SK-N-SH treated with all-trans-retinoic acid at 6 μM for 48 hours (cell line): Measurements from ENCODE around the gene MICALL2.
A peak's percentile ranks its signal among the peaks of the same experiment; 100 is the strongest.

ENCODE experiments used
- ATAC-seq: fragments of 200-7000 bp; cut with Tn5 transposase; 3 replicates; pipeline ENCODE4 v1.9.1; 2020; ENCODE audit warnings: mild to moderate bottlenecking, moderate library complexity
- ARNTL ChIP-seq: fragments of 450-650 bp; formaldehyde crosslinking; IDR thresholded peaks from 2 replicates; pipeline ENCODE4 v1.5.0; 2020; ENCODE audit warnings: low read depth, mild to moderate bottlenecking, moderate library complexity, borderline replicate concordance
- CREB5 ChIP-seq: fragments of 250-450 bp; sonication (Bioruptor Pico); IDR thresholded peaks from 2 replicates; pipeline ENCODE4 v1.5.1; 2020; ENCODE audit warnings: low read depth, mild to moderate bottlenecking, moderate library complexity
- CSDC2 ChIP-seq: fragments of 250-450 bp; sonication (Bioruptor Pico); IDR thresholded peaks from 2 replicates; pipeline ENCODE4 v1.5.0; 2020; ENCODE audit warnings: mild to moderate bottlenecking, moderate library complexity
- CSRNP3 ChIP-seq: fragments of 250-450 bp; sonication (Bioruptor Pico); IDR thresholded peaks from 2 replicates; pipeline ENCODE4 v1.5.1; 2021; ENCODE audit warnings: mild to moderate bottlenecking, moderate library complexity
- ESRRG ChIP-seq: fragments of 250-450 bp; sonication (Bioruptor Pico); IDR thresholded peaks from 2 replicates; pipeline ENCODE4 v1.6.1; 2021; ENCODE audit warnings: mild to moderate bottlenecking
- GLIS3 ChIP-seq: fragments of 250-450 bp; sonication (Bioruptor Pico); IDR thresholded peaks from 2 replicates; pipeline ENCODE4 v1.5.0; 2020; ENCODE audit warnings: mild to moderate bottlenecking, moderate library complexity
- ISL1 ChIP-seq: fragments of 250-450 bp; sonication (Bioruptor Pico); IDR thresholded peaks from 2 replicates; pipeline ENCODE4 v2.1.2; 2022; ENCODE audit warnings: mild to moderate bottlenecking, moderate library complexity
- OSR1 ChIP-seq: fragments of 250-450 bp; sonication (Bioruptor Pico); IDR thresholded peaks from 2 replicates; pipeline ENCODE4 v1.8.0; 2022; ENCODE audit warnings: moderate library complexity, mild to moderate bottlenecking, inconsistent platforms
- PPARA ChIP-seq: fragments of 250-450 bp; sonication (Bioruptor Pico); IDR thresholded peaks from 2 replicates; pipeline ENCODE4 v1.5.0; 2020; ENCODE audit warnings: mild to moderate bottlenecking, borderline replicate concordance
- RARB ChIP-seq: fragments of 250-450 bp; sonication (Bioruptor Pico); IDR thresholded peaks from 2 replicates; pipeline ENCODE4 v1.8.0; 2021; ENCODE audit warnings: mild to moderate bottlenecking, moderate library complexity
- SNAI2 ChIP-seq: fragments of 250-450 bp; sonication (Bioruptor Pico); IDR thresholded peaks from 2 replicates; pipeline ENCODE4 v1.5.0; 2020; ENCODE audit warnings: mild to moderate bottlenecking, moderate library complexity
- TOX ChIP-seq: fragments of 250-450 bp; sonication (Bioruptor Pico); IDR thresholded peaks from 2 replicates; pipeline ENCODE4 v1.8.0; 2021; ENCODE audit warnings: mild to moderate bottlenecking, moderate library complexity, borderline replicate concordance
- ZC3H10 ChIP-seq: fragments of 250-450 bp; sonication (Bioruptor Pico); IDR thresholded peaks from 2 replicates; pipeline ENCODE4 v1.5.1; 2021; ENCODE audit warnings: mild to moderate bottlenecking, moderate library complexity
- ZFP3 ChIP-seq: fragments of 250-450 bp; sonication (Bioruptor Pico); IDR thresholded peaks from 2 replicates; pipeline ENCODE4 v1.5.0; 2020; ENCODE audit warnings: mild to moderate bottlenecking, moderate library complexity
- ZFP30 ChIP-seq: fragments of 450-650 bp; formaldehyde crosslinking; IDR thresholded peaks from 2 replicates; pipeline ENCODE4 v1.5.0; 2022; ENCODE audit warnings: mild to moderate bottlenecking, moderate library complexity
- ZNF565 ChIP-seq: fragments of 450-650 bp; formaldehyde crosslinking; conservative IDR thresholded peaks from 2 replicates; pipeline ENCODE4 v1.5.0; 2020; ENCODE audit warnings: low read depth, mild to moderate bottlenecking, moderate library complexity
- ZNF70 ChIP-seq: fragments of 450-650 bp; formaldehyde crosslinking; IDR thresholded peaks from 2 replicates; pipeline ENCODE4 v1.5.0; 2020; ENCODE audit warnings: mild to moderate bottlenecking, moderate library complexity
- ZNF8 ChIP-seq: fragments of 450-650 bp; formaldehyde crosslinking; IDR thresholded peaks from 2 replicates; pipeline ENCODE4 v1.5.0; 2020; ENCODE audit warnings: mild to moderate bottlenecking, moderate library complexity
- TF ChIP-seq, protein P1 (sequence below): fragments of 250-450 bp; sonication (Bioruptor Pico); IDR thresholded peaks from 2 replicates; pipeline ENCODE4 v1.8.0; 2020; ENCODE audit warnings: mild to moderate bottlenecking, moderate library complexity, borderline replicate concordance
- TF ChIP-seq, protein P2 (sequence below): fragments of 250-450 bp; sonication (Bioruptor Pico); IDR thresholded peaks from 2 replicates; pipeline ENCODE4 v1.8.0; 2021; ENCODE audit warnings: low read depth, mild to moderate bottlenecking, moderate library complexity, borderline replicate concordance

Gene MICALL2

DNA sequence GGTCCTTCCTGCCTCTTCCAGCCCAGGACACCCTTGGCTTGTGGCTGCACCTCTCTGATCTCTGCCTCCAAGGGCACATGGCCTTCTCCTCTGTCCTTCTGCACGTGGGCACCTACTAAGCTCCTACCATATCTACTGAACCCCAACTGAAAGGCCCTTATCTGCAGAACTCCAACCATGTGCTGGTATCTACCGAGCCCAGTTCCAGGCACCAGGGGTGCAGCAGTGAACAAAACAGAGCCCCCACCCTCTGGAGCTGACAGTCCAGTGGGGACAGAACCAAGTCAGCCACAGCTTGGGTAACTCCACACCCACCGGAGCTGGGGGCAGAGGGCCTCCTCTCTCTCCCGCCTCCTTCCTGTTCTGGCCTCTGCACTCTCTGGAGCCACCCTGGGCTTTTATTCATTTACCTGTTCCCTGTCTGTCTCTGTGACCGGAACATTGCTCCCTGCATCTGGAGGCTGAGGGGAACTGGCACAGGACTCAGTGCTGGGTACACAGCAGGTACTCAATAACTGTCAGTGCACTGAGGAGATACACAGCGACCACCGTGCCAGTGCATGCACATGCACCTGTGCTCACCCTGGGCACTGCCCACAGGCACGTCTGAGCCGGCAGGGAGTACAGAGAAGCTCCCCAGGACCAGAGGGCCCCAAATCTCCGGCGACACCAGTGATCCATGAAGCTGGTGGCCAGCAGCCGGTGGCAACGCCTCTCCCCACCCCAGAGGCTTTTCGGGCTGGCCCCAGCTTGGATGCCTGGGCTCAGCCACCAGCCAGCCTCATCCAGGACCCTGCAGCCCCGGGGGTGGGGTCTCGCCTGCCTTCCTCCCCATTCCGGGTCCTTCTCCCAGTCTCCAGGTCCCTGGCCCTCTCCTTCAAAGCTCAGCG, 2.0 kb downstream of the MICALL2 start:
- TF ChIP-seq ZFP3 (CRISPR knock-in tag): peak; percentile 99
- no peak for TF ChIP-seq RARB
- TF ChIP-seq GLIS3 (CRISPR knock-in tag): no peak
- TF ChIP-seq TOX (CRISPR knock-in tag): no peak
- no peak for TF ChIP-seq ESRRG (CRISPR knock-in tag)
- ATAC-seq: no peak

DNA sequence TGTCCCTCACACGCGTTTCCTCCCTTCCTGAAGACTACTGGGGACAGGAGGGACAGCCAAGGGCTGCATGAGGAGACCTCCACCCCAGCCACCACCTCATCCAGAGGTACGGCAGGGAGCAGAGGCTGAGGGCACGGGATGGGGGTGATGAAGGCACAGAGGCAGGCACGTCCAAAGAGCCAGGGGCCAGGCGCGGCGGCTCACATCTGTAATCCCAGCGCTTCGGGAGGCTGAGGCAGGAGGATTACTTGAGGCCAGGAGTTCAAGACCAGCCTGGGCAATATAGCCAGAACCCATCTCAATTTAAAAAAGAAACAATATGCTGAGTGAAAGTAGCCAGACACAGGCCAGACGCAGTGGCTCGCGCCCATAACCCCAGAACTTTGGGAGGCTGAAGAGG, 3.3 kb downstream of the MICALL2 start:
- TF ChIP-seq, protein P1, sequence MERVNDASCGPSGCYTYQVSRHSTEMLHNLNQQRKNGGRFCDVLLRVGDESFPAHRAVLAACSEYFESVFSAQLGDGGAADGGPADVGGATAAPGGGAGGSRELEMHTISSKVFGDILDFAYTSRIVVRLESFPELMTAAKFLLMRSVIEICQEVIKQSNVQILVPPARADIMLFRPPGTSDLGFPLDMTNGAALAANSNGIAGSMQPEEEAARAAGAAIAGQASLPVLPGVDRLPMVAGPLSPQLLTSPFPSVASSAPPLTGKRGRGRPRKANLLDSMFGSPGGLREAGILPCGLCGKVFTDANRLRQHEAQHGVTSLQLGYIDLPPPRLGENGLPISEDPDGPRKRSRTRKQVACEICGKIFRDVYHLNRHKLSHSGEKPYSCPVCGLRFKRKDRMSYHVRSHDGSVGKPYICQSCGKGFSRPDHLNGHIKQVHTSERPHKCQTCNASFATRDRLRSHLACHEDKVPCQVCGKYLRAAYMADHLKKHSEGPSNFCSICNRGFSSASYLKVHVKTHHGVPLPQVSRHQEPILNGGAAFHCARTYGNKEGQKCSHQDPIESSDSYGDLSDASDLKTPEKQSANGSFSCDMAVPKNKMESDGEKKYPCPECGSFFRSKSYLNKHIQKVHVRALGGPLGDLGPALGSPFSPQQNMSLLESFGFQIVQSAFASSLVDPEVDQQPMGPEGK (CRISPR knock-in tag): no peak
- no peak for TF ChIP-seq ZNF8
- TF ChIP-seq, protein P2, sequence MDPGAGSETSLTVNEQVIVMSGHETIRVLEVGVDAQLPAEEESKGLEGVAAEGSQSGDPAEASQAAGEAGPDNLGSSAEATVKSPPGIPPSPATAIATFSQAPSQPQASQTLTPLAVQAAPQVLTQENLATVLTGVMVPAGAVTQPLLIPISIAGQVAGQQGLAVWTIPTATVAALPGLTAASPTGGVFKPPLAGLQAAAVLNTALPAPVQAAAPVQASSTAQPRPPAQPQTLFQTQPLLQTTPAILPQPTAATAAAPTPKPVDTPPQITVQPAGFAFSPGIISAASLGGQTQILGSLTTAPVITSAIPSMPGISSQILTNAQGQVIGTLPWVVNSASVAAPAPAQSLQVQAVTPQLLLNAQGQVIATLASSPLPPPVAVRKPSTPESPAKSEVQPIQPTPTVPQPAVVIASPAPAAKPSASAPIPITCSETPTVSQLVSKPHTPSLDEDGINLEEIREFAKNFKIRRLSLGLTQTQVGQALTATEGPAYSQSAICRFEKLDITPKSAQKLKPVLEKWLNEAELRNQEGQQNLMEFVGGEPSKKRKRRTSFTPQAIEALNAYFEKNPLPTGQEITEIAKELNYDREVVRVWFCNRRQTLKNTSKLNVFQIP: no peak
- no peak for TF ChIP-seq ESRRG (CRISPR knock-in tag)
- TF ChIP-seq ZNF565 (CRISPR knock-in tag): no peak
- no peak for ATAC-seq

GRCh38 chr7:1455241-1455939, 3.9 kb downstream of the MICALL2 start:
- ATAC-seq: no peak
- TF ChIP-seq GLIS3 (CRISPR knock-in tag) (no peak), ZFP3 (CRISPR knock-in tag) (no peak), CSDC2 (CRISPR knock-in tag) (no peak), ZNF8 (no peak), PPARA (no peak), ESRRG (CRISPR knock-in tag) (no peak), CREB5 (CRISPR knock-in tag) (no peak)
- TF ChIP-seq, protein P2: no peak

DNA sequence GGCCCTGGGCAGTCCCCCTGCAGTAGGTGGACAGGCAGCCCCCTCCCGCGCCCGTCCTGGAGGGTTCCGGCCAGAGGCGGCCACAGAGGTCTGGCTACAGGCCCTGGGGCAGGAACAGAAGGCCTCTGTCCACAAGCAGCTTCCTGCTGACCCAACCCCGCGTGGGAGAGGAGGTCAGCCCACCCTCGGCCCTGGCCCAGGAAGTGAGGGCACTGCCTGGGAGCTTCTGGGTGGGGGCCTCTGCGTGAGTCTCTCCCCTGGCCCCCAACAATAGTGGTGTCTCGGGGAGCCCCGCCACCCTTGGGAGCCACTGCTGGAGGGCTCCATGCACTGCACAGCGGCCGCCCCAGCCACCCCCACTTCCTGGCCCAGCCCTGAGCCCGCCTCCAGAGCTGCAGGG, 4.7 kb downstream of the MICALL2 start:
- ATAC-seq: no peak
- TF ChIP-seq GLIS3 (CRISPR knock-in tag) (no peak), TOX (CRISPR knock-in tag) (no peak), CSRNP3 (CRISPR knock-in tag) (no peak), ARNTL (CRISPR knock-in tag) (no peak), RARB (no peak), OSR1 (CRISPR knock-in tag) (no peak), ZFP30 (no peak), CREB5 (CRISPR knock-in tag) (no peak), ESRRG (CRISPR knock-in tag) (no peak), ZNF70 (CRISPR knock-in tag) (no peak), ISL1 (CRISPR knock-in tag) (no peak), SNAI2 (CRISPR knock-in tag) (no peak), ZC3H10 (CRISPR knock-in tag) (no peak)
- TF ChIP-seq, protein P1 (CRISPR knock-in tag): no peak
- TF ChIP-seq, protein P2: no peak
